HEK293T (cell line): ENCODE measurements around the gene C8A.

Experiments used
- FOXA1 ChIP-seq: fragments of 450-650 bp; IDR thresholded peaks from 2 replicates; pipeline ENCODE4 v1.6.1; 2016; ENCODE audit warnings: mild to moderate bottlenecking
- FOXK2 ChIP-seq: fragments of 450-650 bp; IDR thresholded peaks from 2 replicates; pipeline ENCODE4 v1.6.1; 2016; ENCODE audit warnings: mild to moderate bottlenecking
- FOXM1 ChIP-seq: fragments of 450-650 bp; IDR thresholded peaks from 2 replicates; pipeline ENCODE4 v1.6.1; 2017; ENCODE audit warnings: mild to moderate bottlenecking, borderline replicate concordance
- HDGF ChIP-seq: fragments of 450-650 bp; IDR thresholded peaks from 2 replicates; pipeline ENCODE4 v1.6.1; 2017; ENCODE audit warnings: antibody characterized with exemption, borderline replicate concordance
- SP1 ChIP-seq: fragments of 450-650 bp; IDR thresholded peaks from 2 replicates; pipeline ENCODE4 v1.6.1; 2017
- TARDBP ChIP-seq: fragments of 450-650 bp; IDR thresholded peaks from 2 replicates; pipeline ENCODE4 v1.6.1; 2016
- ZNF384 ChIP-seq: fragments of 450-650 bp; IDR thresholded peaks from 2 replicates; pipeline ENCODE4 v1.6.1; 2016
- TF ChIP-seq, protein P1 (sequence below): fragments of 450-650 bp; IDR thresholded peaks from 2 replicates; pipeline ENCODE4 v1.6.1; 2016

DNA sequence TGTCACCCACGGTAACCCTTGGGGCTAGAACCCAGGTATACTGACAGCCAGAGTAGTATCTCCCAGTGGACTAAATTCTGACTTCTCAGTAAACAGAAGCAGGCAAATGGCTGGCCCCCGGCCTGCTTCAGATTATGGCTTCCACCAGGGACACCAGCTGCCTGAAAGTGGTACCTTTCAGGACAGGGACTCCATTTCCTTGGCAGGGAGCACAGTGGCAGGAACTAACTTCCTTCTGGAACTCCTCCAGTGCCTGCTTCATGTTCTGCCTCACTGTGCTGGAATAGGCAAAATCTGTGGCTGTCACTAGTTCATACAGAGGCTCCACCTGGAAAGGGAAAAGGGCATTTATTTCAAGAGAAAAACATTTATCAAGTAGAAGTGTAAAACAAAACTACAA, 78.6 kb downstream of the C8A start:
- TF ChIP-seq FOXM1 (no peak), ZNF384 (no peak), HDGF (no peak), SP1 (no peak), TARDBP (no peak), FOXK2 (no peak), FOXA1 (no peak)
- TF ChIP-seq, protein P1, sequence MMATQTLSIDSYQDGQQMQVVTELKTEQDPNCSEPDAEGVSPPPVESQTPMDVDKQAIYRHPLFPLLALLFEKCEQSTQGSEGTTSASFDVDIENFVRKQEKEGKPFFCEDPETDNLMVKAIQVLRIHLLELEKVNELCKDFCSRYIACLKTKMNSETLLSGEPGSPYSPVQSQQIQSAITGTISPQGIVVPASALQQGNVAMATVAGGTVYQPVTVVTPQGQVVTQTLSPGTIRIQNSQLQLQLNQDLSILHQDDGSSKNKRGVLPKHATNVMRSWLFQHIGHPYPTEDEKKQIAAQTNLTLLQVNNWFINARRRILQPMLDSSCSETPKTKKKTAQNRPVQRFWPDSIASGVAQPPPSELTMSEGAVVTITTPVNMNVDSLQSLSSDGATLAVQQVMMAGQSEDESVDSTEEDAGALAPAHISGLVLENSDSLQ = no peak
